ENCODE results near the gene HDAC4. TPM values are rescaled to one million over a fixed set of nuclear protein-coding genes. Genes with fewer than 3 reads are reported as not detected.

Gene HDAC4
- total RNA-seq, 1 experiment from 2014 or later = 47.6 TPM

GRCh38 chr2:239101071-239101470 is 299.7 kb downstream of the HDAC4 start:
- CTCF ChIA-PET = no interaction called here
- Histone ChIP-seq H3K9ac (ENCODE audit: low read length) (no peak overlapping the region), H3K36me3 (ENCODE audit: control insufficient read depth in 1 of 2, insufficient read depth in 2 of 2, low read length in 2 of 2) (peaks cover 0 to 6% of the 10 kb centered on the region in 2 experiments; a peak in 1 of 4 replicates), H3K4me1 (ENCODE audit: control insufficient read depth in 1 of 2, insufficient read depth in 2 of 2, low read length in 2 of 2) (no peaks in the 10 kb centered on the region), H3K9me3 (ENCODE audit: control insufficient read depth in 1 of 2, insufficient read depth in 1 of 2, low read depth in 1 of 2, low read length in 2 of 2) (no peaks in the 10 kb centered on the region), H3K27me3 (ENCODE audit: insufficient read depth, low read length) (no peaks in the 10 kb centered on the region), H3K4me2 (ENCODE audit: low read length) (no peak overlapping the region), H3K4me3 (replicated peaks in 1 of 2; ENCODE audit: low read depth in 1 of 2, low read length in 2 of 2) (no peak overlapping the region), H3K27ac (ENCODE audit: low read depth, low read length) (no peak overlapping the region), H3K9me2 (ENCODE audit: insufficient read depth) (no peaks in the 10 kb centered on the region), H3K79me2 (ENCODE audit: insufficient read depth, low read length) (no peaks in the 10 kb centered on the region), H2AFZ (ENCODE audit: low read depth, low read length, poor library complexity, severe bottlenecking) (no peak overlapping the region), H4K20me1 (ENCODE audit: insufficient read depth) (no peaks in the 10 kb centered on the region)
- no TSS peak for BruUV-seq (replicated peaks)
- intact Hi-C loops (cut with micrococcal nuclease) = no loop called here
- no peak for ATAC-seq
- TF ChIP-seq CEBPB (IDR thresholded peaks at IDR 0.05; ENCODE audit: low read depth) (no peak), TCF7L2 (IDR thresholded peaks at IDR 0.05; ENCODE audit: borderline replicate concordance, extremely low read depth, insufficient read depth, insufficient read length) (no peak), ELF1 (IDR thresholded peaks at IDR 0.05; ENCODE audit: borderline replicate concordance, low read depth) (no peak), ATF3 (IDR thresholded peaks at IDR 0.05) (no peak), FOSL1 (IDR thresholded peaks at IDR 0.05; ENCODE audit: low read depth) (no peak), CBX3 (IDR thresholded peaks at IDR 0.05; ENCODE audit: low read depth) (no peak)
- no peak for DNase-seq (ENCODE audit: low read depth, low spot score)
- POLR2A ChIA-PET = no interaction called here
- RAD21 ChIA-PET (ENCODE audit: low non-redundant PET in 1 of 2, low total read pairs in 2 of 2, uncharacterized antibody in 2 of 2, unreplicated experiment in 2 of 2) = no interaction called here

DNA sequence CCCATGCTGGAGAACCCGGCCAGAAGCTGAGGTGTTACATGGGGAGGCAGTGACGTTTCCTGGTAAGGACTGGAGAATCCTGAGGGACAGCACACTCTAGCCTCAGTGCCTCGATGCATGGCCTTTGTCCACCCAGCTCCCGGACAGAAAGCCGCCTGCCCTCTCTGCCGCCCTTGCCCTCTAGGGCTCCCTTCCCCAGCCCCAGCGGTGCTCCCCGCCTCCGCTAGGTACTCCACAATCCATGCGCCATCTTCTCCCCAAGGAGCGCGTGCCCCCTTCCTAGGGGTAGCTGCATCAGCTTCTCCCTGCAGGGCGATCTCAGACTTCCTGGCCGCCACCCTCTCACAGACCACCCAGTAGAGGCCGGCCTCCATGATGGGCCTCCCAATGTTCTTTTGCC is 301.3 kb downstream of the HDAC4 start:
- POLR2A ChIA-PET = no interaction called here

More for the DNA sequence above, 301.3 kb downstream of the HDAC4 start:
- H3K9me3 ChIP-seq (ENCODE audit: control insufficient read depth in 1 of 2, insufficient read depth in 1 of 2, low read depth in 1 of 2, low read length in 2 of 2) = no peaks in the 10 kb centered on the region
- TF ChIP-seq EZH2 (IDR thresholded peaks at IDR 0.05) (no peak), SP1 (IDR thresholded peaks at IDR 0.05; ENCODE audit: low read depth) (no peak), CTCF (IDR thresholded peaks at IDR 0.05 in 2 of 3, conservative IDR thresholded peaks at IDR 0.05 in 1 of 3; ENCODE audit: borderline replicate concordance in 1 of 3, insufficient read depth in 1 of 3, low read depth in 2 of 3, low read length in 2 of 3) (no peak), POLR2A (IDR thresholded peaks at IDR 0.05; ENCODE audit: borderline replicate concordance, extremely low read depth, insufficient read depth, insufficient read length) (no peak)
- H3K9me2 ChIP-seq (ENCODE audit: insufficient read depth) = no peaks in the 10 kb centered on the region
- H3K4me1 ChIP-seq (ENCODE audit: control insufficient read depth in 1 of 2, insufficient read depth in 2 of 2, low read length in 2 of 2) = no peaks in the 10 kb centered on the region
- no peak for ATAC-seq
- CTCF ChIA-PET = no interaction called here
- no TSS peak for BruUV-seq (replicated peaks)
- no peak for DNase-seq (ENCODE audit: low read depth, low spot score)
- H3K27ac ChIP-seq (ENCODE audit: low read depth, low read length) = no peak overlapping the region
- no peak overlapping the region for H3K4me2 ChIP-seq (ENCODE audit: low read length)
- intact Hi-C loops (cut with micrococcal nuclease) = no loop called here
- H4K20me1 ChIP-seq (ENCODE audit: insufficient read depth) = no peaks in the 10 kb centered on the region
- H2AFZ ChIP-seq (ENCODE audit: low read depth, low read length, poor library complexity, severe bottlenecking) = no peak overlapping the region
- no peak overlapping the region for H3K9ac ChIP-seq (ENCODE audit: low read length)
- peaks cover 0 to 5% of the 10 kb centered on the region in 2 experiments; a peak in 1 of 4 replicates for H3K36me3 ChIP-seq (ENCODE audit: control insufficient read depth in 1 of 2, insufficient read depth in 2 of 2, low read length in 2 of 2)
- no peaks in the 10 kb centered on the region for H3K27me3 ChIP-seq (ENCODE audit: insufficient read depth, low read length)
- H3K79me2 ChIP-seq (ENCODE audit: insufficient read depth, low read length) = no peaks in the 10 kb centered on the region
- RAD21 ChIA-PET (ENCODE audit: low non-redundant PET in 1 of 2, low total read pairs in 2 of 2, uncharacterized antibody in 2 of 2, unreplicated experiment in 2 of 2) = no interaction called here
- no peak overlapping the region for H3K4me3 ChIP-seq (replicated peaks in 1 of 2; ENCODE audit: low read depth in 1 of 2, low read length in 2 of 2)
